Activated naive CD8-positive, alpha-beta T cell treated with anti-CD3 and anti-CD28 coated beads for 36 hours (primary cell): ENCODE measurements around the gene NBEAL2. TPM values are rescaled to one million over a fixed set of nuclear protein-coding genes. Genes with fewer than 3 reads are reported as not detected.

Source experiments
- DNase-seq: peaks from one replicate; pipeline ENCODE4 v3.0.0; 2021
- H3K27ac Mint-ChIP-seq: one replicate; pipeline ENCODE4 v1.8.0; 2022; ENCODE audit warnings: mild to moderate bottlenecking, moderate library complexity, mixed read lengths
- H3K27me3 Mint-ChIP-seq: one replicate; pipeline ENCODE4 v1.8.0; 2022; ENCODE audit warnings: mild to moderate bottlenecking, mixed read lengths
- H3K36me3 Mint-ChIP-seq: one replicate; pipeline ENCODE4 v1.8.0; 2021; ENCODE audit warnings: mild to moderate bottlenecking, mixed read lengths
- H3K4me1 Mint-ChIP-seq: one replicate; pipeline ENCODE4 v1.8.0; 2021; ENCODE audit warnings: mixed read lengths
- H3K4me3 Mint-ChIP-seq: one replicate; pipeline ENCODE4 v1.8.0; 2022; ENCODE audit warnings: mild to moderate bottlenecking, moderate library complexity, mixed read lengths
- H3K9me3 Mint-ChIP-seq: one replicate; pipeline ENCODE4 v1.8.0; 2022; ENCODE audit warnings: mixed read lengths
- total RNA-seq, 2 experiments: library from RNA; stranded (reverse); gene quantifications; one replicate each; pipeline ENCODE4 v1.2.3, GENCODE V29; 2021

The NBEAL2 gene
- total RNA-seq, 2 experiments from 2014 or later: 63.1 to 67.4 TPM

- Mint-ChIP-seq H3K36me3 (peaks cover 45% of the 10 kb centered on the region), H3K27ac (no peak overlapping the region)
Measured at GRCh38 chr3:46965151-46965550, 14.3 kb upstream of the NBEAL2 start.

GRCh38 chr3:46966811-46967210, 12.7 kb upstream of the NBEAL2 start:
- Mint-ChIP-seq H3K27me3 (no peaks in the 10 kb centered on the region), H3K4me1 (peaks cover 73% of the 10 kb centered on the region), H3K9me3 (peaks cover 2% of the 10 kb centered on the region), H3K27ac (peak overlapping the region; percentile 8), H3K4me3 (no peak overlapping the region), H3K36me3 (peaks cover 53% of the 10 kb centered on the region)
- DNase-seq: no peak

More at GRCh38 chr3:46965151-46965550, 14.3 kb upstream of the NBEAL2 start:
- H3K9me3 Mint-ChIP-seq: peaks cover 2% of the 10 kb centered on the region
- H3K27me3 Mint-ChIP-seq: no peaks in the 10 kb centered on the region
- DNase-seq: no peak
- H3K4me1 Mint-ChIP-seq: peaks cover 76% of the 10 kb centered on the region
- H3K4me3 Mint-ChIP-seq: no peak overlapping the region

- Mint-ChIP-seq H3K27me3 (no peaks in the 10 kb centered on the region), H3K9me3 (peaks cover 3% of the 10 kb centered on the region), H3K36me3 (peaks cover 55% of the 10 kb centered on the region), H3K27ac (no peak overlapping the region), H3K4me1 (peaks cover 80% of the 10 kb centered on the region), H3K4me3 (no peak overlapping the region)
- no peak for DNase-seq
Measured at GRCh38 chr3:46968783-46969428, 10.6 kb upstream of the NBEAL2 start.

DNA sequence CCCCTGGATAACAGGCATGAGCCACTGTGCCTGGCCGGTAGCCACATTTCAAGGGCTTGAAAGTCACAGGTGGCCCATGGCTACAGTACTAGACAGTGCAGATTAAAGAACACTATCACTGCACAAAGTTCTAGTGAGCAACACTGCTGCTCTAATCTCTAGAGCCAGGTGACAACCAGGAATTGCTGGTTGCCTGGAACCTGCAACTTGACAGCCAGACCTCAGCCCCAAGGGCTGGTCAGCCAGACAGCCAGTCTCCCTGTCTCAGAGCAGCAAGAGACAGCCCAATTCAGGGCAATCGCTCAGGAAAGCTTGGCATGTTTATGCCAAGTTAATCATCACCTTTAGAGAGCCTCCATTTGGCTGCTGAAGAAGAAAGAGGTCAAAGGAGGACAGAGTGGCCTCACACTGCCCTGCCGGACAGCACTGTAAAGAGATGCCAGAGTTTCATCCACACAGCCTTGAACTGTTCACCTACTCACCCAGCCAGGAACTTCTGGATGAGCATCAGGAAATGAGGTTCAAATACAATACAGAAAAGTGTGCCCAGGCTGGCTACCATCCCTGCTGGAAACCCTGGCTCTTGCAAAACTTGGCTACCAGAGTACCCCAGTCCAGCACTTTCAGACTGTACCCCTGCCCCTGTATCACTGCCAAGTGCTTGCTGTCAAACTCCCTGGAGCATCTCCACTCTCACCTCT, 8.9 kb upstream of the NBEAL2 start:
- peaks cover 82% of the 10 kb centered on the region for H3K4me1 Mint-ChIP-seq
- no peak for DNase-seq
- H3K4me3 Mint-ChIP-seq: no peak overlapping the region
- peaks cover 3% of the 10 kb centered on the region for H3K9me3 Mint-ChIP-seq
- H3K27me3 Mint-ChIP-seq: no peaks in the 10 kb centered on the region
- H3K27ac Mint-ChIP-seq: peak overlapping the region; percentile 83
- H3K36me3 Mint-ChIP-seq: peaks cover 60% of the 10 kb centered on the region

DNA sequence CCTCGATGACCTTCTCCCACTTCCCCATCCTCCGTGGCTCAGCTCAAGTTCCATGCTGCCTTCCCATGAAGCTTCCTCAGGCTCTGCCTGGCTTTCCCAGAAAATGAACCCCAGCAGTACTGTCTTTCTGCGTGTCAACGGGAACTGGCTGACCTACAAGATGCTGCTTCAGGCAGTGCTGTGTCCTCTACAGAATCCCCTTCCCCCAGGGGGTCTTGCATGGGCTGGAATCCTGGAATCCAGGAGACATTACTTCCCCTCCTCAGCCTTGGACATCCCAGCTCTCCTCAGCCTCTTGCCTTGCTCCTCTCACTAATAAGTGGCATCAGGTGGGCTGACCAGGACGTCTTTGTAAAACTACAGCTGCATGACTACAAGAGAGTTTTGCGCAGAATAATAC, 8.3 kb upstream of the NBEAL2 start:
- DNase-seq: no peak
- Mint-ChIP-seq H3K9me3 (peaks cover 3% of the 10 kb centered on the region), H3K27me3 (no peaks in the 10 kb centered on the region), H3K4me3 (peak overlapping the region; percentile 32), H3K27ac (peak overlapping the region; percentile 83), H3K36me3 (peaks cover 57% of the 10 kb centered on the region), H3K4me1 (peaks cover 76% of the 10 kb centered on the region)

GRCh38 chr3:46971742-46972141, 7.7 kb upstream of the NBEAL2 start:
- H3K36me3 Mint-ChIP-seq: peaks cover 59% of the 10 kb centered on the region

GRCh38 chr3:46972396-46972795, 7.1 kb upstream of the NBEAL2 start:
- Mint-ChIP-seq H3K36me3 (peaks cover 56% of the 10 kb centered on the region), H3K4me1 (peaks cover 72% of the 10 kb centered on the region), H3K4me3 (peak overlapping the region; percentile 45), H3K27ac (peak overlapping the region; percentile 83), H3K9me3 (peaks cover 3% of the 10 kb centered on the region), H3K27me3 (peaks cover 4% of the 10 kb centered on the region)
- no peak for DNase-seq

More at GRCh38 chr3:46971742-46972141, 7.7 kb upstream of the NBEAL2 start:
- H3K4me3 Mint-ChIP-seq: peak overlapping the region; percentile 32
- DNase-seq: no peak
- peak overlapping the region; percentile 83 for H3K27ac Mint-ChIP-seq
- peaks cover 74% of the 10 kb centered on the region for H3K4me1 Mint-ChIP-seq
- peaks cover 4% of the 10 kb centered on the region for H3K27me3 Mint-ChIP-seq
- peaks cover 3% of the 10 kb centered on the region for H3K9me3 Mint-ChIP-seq

DNA sequence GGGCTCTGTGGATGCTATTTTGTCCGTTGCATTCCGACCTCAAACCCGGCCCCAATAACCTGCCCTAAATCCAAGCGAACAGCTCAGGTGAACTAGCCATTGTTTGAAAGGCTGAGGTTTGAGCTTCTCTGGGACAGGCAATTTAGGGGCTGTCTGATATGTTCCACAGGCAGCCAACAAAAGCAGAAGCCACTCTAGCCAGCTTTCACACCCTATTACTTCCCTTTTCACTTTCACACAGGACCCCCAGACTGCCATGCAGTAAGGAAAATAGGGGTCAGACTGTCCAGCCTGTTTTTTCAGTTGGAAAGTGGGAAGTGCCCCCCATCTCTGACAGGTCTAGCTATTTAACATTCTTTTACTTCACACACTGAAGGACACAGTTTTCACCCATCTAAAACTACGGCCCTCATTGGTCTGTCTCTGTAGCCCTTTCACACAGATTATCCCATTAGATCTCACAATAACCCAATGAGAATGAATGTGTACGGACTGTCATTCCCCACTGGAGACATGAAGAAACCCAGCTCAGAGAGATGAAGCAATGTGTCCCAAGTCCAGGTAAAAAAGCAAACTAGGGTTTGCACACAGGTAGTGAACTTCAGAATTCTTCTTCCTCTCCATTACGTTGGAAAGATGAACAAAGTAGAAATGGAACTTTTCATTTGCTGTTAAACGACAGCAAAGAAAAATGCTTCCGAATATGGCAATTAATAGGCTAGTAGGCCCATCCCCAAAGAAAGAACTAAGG, 4.9 kb upstream of the NBEAL2 start:
- Mint-ChIP-seq H3K27me3 (peaks cover 4% of the 10 kb centered on the region), H3K4me3 (peak overlapping the region; percentile 95), H3K4me1 (peaks cover 64% of the 10 kb centered on the region), H3K36me3 (peaks cover 51% of the 10 kb centered on the region), H3K9me3 (peaks cover 3% of the 10 kb centered on the region), H3K27ac (peak overlapping the region; percentile 70)
- DNase-seq: no peak

GRCh38 chr3:46976326-46977190, 2.9 kb upstream of the NBEAL2 start, which contains the start of gene CCDC12:
Gene CCDC12 (minus strand): TSS chr3:46976745. CDS start chr3:46976732, 13 bp downstream.
- Mint-ChIP-seq H3K4me3 (peak within 1 kb of the TSS; percentile 95), H3K36me3 (peaks cover 36% of the 10 kb centered on the region), H3K9me3 (peaks cover 3% of the 10 kb centered on the region), H3K27ac (peak within 1 kb of the TSS; percentile 98), H3K4me1 (peaks cover 52% of the 10 kb centered on the region), H3K27me3 (peaks cover 4% of the 10 kb centered on the region)
- peak; percentile 91 for DNase-seq

DNA sequence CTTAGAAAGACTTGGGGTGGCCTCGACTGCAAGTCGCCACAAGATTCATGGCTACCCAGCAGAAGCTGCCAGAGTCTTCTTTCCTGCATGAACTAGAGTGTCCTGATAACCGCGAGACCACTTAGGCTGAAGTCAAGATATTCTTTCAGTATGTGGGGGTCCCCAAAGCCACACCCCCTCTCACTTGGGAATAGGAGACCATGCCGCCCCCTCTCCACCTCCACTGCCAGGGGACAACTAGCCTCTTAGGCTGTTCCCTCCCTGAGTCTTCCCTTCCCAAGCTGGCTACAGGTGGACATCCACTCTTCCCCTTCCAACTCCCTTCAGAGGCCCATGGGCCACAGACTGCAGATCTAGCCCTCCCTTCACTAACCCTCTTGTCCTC, 1.7 kb upstream of the NBEAL2 start:
- Mint-ChIP-seq H3K4me1 (peaks cover 41% of the 10 kb centered on the region), H3K36me3 (peaks cover 27% of the 10 kb centered on the region)

GRCh38 chr3:46978381-46978780, 1.1 kb upstream of the NBEAL2 start:
- DNase-seq: no peak
- Mint-ChIP-seq H3K27me3 (peaks cover 4% of the 10 kb centered on the region), H3K4me1 (peaks cover 39% of the 10 kb centered on the region), H3K9me3 (no peaks in the 10 kb centered on the region), H3K27ac (peak overlapping the region; percentile 93), H3K36me3 (peaks cover 25% of the 10 kb centered on the region), H3K4me3 (peak overlapping the region; percentile 95)

More for the DNA sequence above, 1.7 kb upstream of the NBEAL2 start:
- H3K9me3 Mint-ChIP-seq: no peaks in the 10 kb centered on the region
- DNase-seq: no peak
- H3K27me3 Mint-ChIP-seq: peaks cover 4% of the 10 kb centered on the region
- H3K27ac Mint-ChIP-seq: peak overlapping the region; percentile 57
- peak overlapping the region; percentile 95 for H3K4me3 Mint-ChIP-seq

- Mint-ChIP-seq H3K4me1 (peaks cover 30% of the 10 kb centered on the region), H3K36me3 (peaks cover 15% of the 10 kb centered on the region)
Measured at GRCh38 chr3:46979958-46980497, 562 bp downstream of the NBEAL2 start.

GRCh38 chr3:46981932-46982471, 2.5 kb downstream of the NBEAL2 start:
- Mint-ChIP-seq H3K4me1 (peaks cover 46% of the 10 kb centered on the region), H3K27ac (no peak overlapping the region), H3K9me3 (no peaks in the 10 kb centered on the region), H3K4me3 (no peak overlapping the region), H3K27me3 (no peaks in the 10 kb centered on the region), H3K36me3 (peaks cover 10% of the 10 kb centered on the region)
- DNase-seq: no peak

More at GRCh38 chr3:46979958-46980497, 562 bp downstream of the NBEAL2 start:
- no peak for DNase-seq
- Mint-ChIP-seq H3K4me3 (peak overlapping the region; percentile 87), H3K27me3 (peaks cover 4% of the 10 kb centered on the region), H3K27ac (no peak overlapping the region), H3K9me3 (no peaks in the 10 kb centered on the region)

GRCh38 chr3:46982546-46982945, 3.1 kb downstream of the NBEAL2 start:
- no peak overlapping the region for H3K4me3 Mint-ChIP-seq
- DNase-seq: no peak
- peaks cover 48% of the 10 kb centered on the region for H3K4me1 Mint-ChIP-seq
- no peaks in the 10 kb centered on the region for H3K27me3 Mint-ChIP-seq
- H3K27ac Mint-ChIP-seq: no peak overlapping the region
- H3K36me3 Mint-ChIP-seq: peaks cover 10% of the 10 kb centered on the region
- no peaks in the 10 kb centered on the region for H3K9me3 Mint-ChIP-seq
